ENCODE measurements around the gene POU3F2.

POU3F2 gene

GRCh38 chr6:98887650-98888049 lies 53.3 kb downstream of the POU3F2 start:
- peak; percentile 18; the same call in 1 of the 2 replicates for TF ChIP-seq PKNOX1 (IDR thresholded peaks at IDR 0.05)
- TF ChIP-seq SUZ12 (IDR thresholded peaks at IDR 0.05): no peak
- ChIA-PET CTCF (no interaction called here), POLR2A (no interaction called here)
- DNase-seq (ENCODE audit: extremely low spot score): no peak

Measured in HEK293T (cell line).